Endothelial cell of umbilical vein (primary cell): ENCODE data around the gene WNT7B. TPM values are rescaled to one million over a fixed set of nuclear protein-coding genes. Genes with fewer than 3 reads are reported as not detected.

ENCODE experiments used
- Bru-seq: library from RNA; stranded (reverse); fragments of 400-500 nt; gene quantifications from one replicate; lab custom pipeline; 2021; lab: Mats Ljungman, UMichigan
- BruChase-seq, 2 experiments: library from RNA; stranded (reverse); fragments of 400-500 nt; gene quantifications; one replicate each; lab custom pipeline; 2021; lab: Mats Ljungman, UMichigan
- BruUV-seq: library from RNA; stranded (reverse); fragments of 400-500 nt; replicated peaks from 2 replicates; lab custom pipeline; 2021; lab: Mats Ljungman, UMichigan
- CTCF ChIA-PET: fragments of 300-600, 350-600 bp; sonication (Branson Sonifier 250); formaldehyde crosslinking; loops from one replicate; lab custom pipeline; 2021; ENCODE audit warnings: antibody characterized with exemption, inconsistent platforms; lab: Charles Lee
- POLR2A ChIA-PET: fragments of 300-600, 350-600 bp; sonication (Branson Sonifier 250); formaldehyde crosslinking; loops from one replicate; lab custom pipeline; 2021; ENCODE audit warnings: antibody characterized with exemption, inconsistent platforms; lab: Charles Lee
- DNase-seq: peaks from one replicate; pipeline ENCODE4 v3.0.0-alpha.2; 2011; ENCODE audit warnings: low read depth, low spot score
- FAIRE-seq: peaks from 2 replicates; lab custom pipeline; 2011; peaks lifted over from hg19 to GRCh38; lab: Jason Lieb, UNC
- H2AFZ ChIP-seq: 2 replicates; pipeline ENCODE4 v1.6.0; 2012; ENCODE audit warnings: low read depth, low read length, control low read depth, inconsistent platforms
- H3K27ac ChIP-seq: 2 replicates; pipeline ENCODE4 v1.5.1; 2011; ENCODE audit warnings: low read depth, mild to moderate bottlenecking, control low read depth, low read length, moderate library complexity; ENCODE audit not compliant: insufficient read depth
- H3K27me3 ChIP-seq, 2 experiments: 2 replicates each; pipeline versions ENCODE4 v1.6.0 to v1.6.1; 2011; ENCODE audit warnings: low read length in 2 of 2, mixed read lengths in 1 of 2; ENCODE audit not compliant: control insufficient read depth in 2 of 2, insufficient read depth in 2 of 2
- H3K36me3 ChIP-seq, 2 experiments: 2 replicates in 1 of 2; 3 replicates in 1 of 2; pipeline ENCODE4 v1.5.1; 2011; ENCODE audit warnings: low read length in 2 of 2, mild to moderate bottlenecking in 1 of 2, moderate library complexity in 1 of 2; ENCODE audit not compliant: control insufficient read depth in 2 of 2, insufficient read depth in 2 of 2; ENCODE audit errors: extremely low read depth in 1 of 2
- H3K4me1 ChIP-seq: 3 replicates; pipeline ENCODE4 v1.5.1; 2011; ENCODE audit warnings: mild to moderate bottlenecking, low read length; ENCODE audit not compliant: control insufficient read depth, insufficient read depth; ENCODE audit errors: extremely low read depth
- H3K4me2 ChIP-seq: 2 replicates; pipeline ENCODE4 v1.6.1; 2011; ENCODE audit warnings: low read length, control low read depth, mixed read lengths; ENCODE audit not compliant: insufficient read depth
- H3K4me3 ChIP-seq, 3 experiments: fragments of 200-600 bp in 1 of 3; sonication (generic), shearing (Covaris generic) in 1 of 3; replicated peaks in 1 of 3; 2 replicates each; pipeline ENCODE4 v1.5.1; 2011 to 2016; ENCODE audit warnings: control low read depth in 3 of 3, low read length in 3 of 3, mild to moderate bottlenecking in 2 of 3, inconsistent platforms in 1 of 3, low read depth in 1 of 3, moderate library complexity in 1 of 3; ENCODE audit not compliant: insufficient read depth in 1 of 3
- H3K79me2 ChIP-seq: 2 replicates; pipeline ENCODE4 v1.6.0; 2012; ENCODE audit warnings: low read length, inconsistent platforms; ENCODE audit not compliant: control insufficient read depth, insufficient read depth
- H3K9ac ChIP-seq: replicated peaks from 2 replicates; pipeline ENCODE3; 2011; ENCODE audit warnings: low read length, control low read depth; ENCODE audit not compliant: insufficient read depth; ENCODE audit errors: extremely low read depth
- H3K9me1 ChIP-seq: replicated peaks from 3 replicates; pipeline ENCODE4 v1.6.0; 2011; ENCODE audit warnings: mild to moderate bottlenecking, low read length; ENCODE audit not compliant: control insufficient read depth, insufficient read depth; ENCODE audit errors: extremely low read depth
- H3K9me3 ChIP-seq: replicated peaks from 2 replicates; pipeline ENCODE4 v1.5.1; 2012; ENCODE audit warnings: low read length, inconsistent platforms; ENCODE audit not compliant: control insufficient read depth, insufficient read depth
- H4K20me1 ChIP-seq: replicated peaks from 2 replicates; pipeline ENCODE3; 2011; ENCODE audit warnings: mild to moderate bottlenecking, low read length; ENCODE audit not compliant: control insufficient read depth, insufficient read depth; ENCODE audit errors: extremely low read depth
- FOS ChIP-seq: IDR thresholded peaks from 2 replicates; pipeline ENCODE4 v1.6.1; 2011; ENCODE audit warnings: mild to moderate bottlenecking, low read length, moderate library complexity, borderline replicate concordance; ENCODE audit not compliant: insufficient read depth
- GATA2 ChIP-seq: IDR thresholded peaks from 2 replicates; pipeline ENCODE4 v1.7.0; 2011; ENCODE audit warnings: low read depth, mild to moderate bottlenecking, moderate library complexity, mixed read lengths, low read length; ENCODE audit not compliant: insufficient read length, insufficient read depth
- JUN ChIP-seq: IDR thresholded peaks from 2 replicates; pipeline ENCODE4 v1.6.1; 2011; ENCODE audit warnings: borderline replicate concordance, low read depth; ENCODE audit not compliant: insufficient read length, insufficient read depth
- MAX ChIP-seq: IDR thresholded peaks from 2 replicates; pipeline ENCODE4 v1.6.1; 2011; ENCODE audit not compliant: insufficient read depth, insufficient read length
- MYC ChIP-seq: IDR thresholded peaks from one replicate; pipeline ENCODE4 v1.6.1; 2011; ENCODE audit warnings: mild to moderate bottlenecking, low read depth, low read length
- POLR2AphosphoS5 ChIP-seq: IDR thresholded peaks from 2 replicates; pipeline ENCODE4 v1.6.1; 2012; ENCODE audit warnings: low read depth, mild to moderate bottlenecking, control low read depth, low read length, moderate library complexity; ENCODE audit not compliant: insufficient read depth
- dilution Hi-C: fragments of 300-500 bp; cut with MboI; formaldehyde crosslinking; loops from one replicate; pipeline ENCODE4 v1.15.0; 2019; ENCODE audit warnings: low sequenced_read_pairs; ENCODE audit not compliant: extremely low pct_ligation_motif_present
- intact Hi-C: fragments of 100-400 bp; cut with micrococcal nuclease; formaldehyde crosslinking; loops from one replicate; pipeline ENCODE4 v1.10.0; 2022
- long read RNA-seq: library from polyadenylated mRNA; stranded (forward); transcript quantifications from one replicate; pipeline ENCODE4 v2.0.0, GENCODE V29; 2021
- polyA minus RNA-seq, 3 experiments: library from RNA; depleted of rRNA, polyadenylated mRNA; stranded (reverse); fragments of >200 nt; gene quantifications; 1 replicate in 1 of 3; 2 replicates in 2 of 3; pipeline ENCODE4 v1.2.3, GENCODE V29; 2011
- polyA plus RNA-seq, 4 experiments: library from polyadenylated mRNA; depleted of rRNA in 3 of 4; stranded (reverse) in 3 of 4; unstranded in 1 of 4; fragments of >200 nt; gene quantifications; 2 replicates each; pipeline versions ENCODE4 v1.2.1 to v1.2.3, GENCODE V29; 2011 to 2012; ENCODE audit warnings: missing spikeins in 1 of 4
- total RNA-seq: library from RNA; stranded (reverse); gene quantifications from 2 replicates; pipeline ENCODE4 v1.2.3, GENCODE V29; 2021
- TF ChIP-seq, protein P1 (sequence below), 2 donors: IDR thresholded peaks; 1 replicate in 1 of 2; 2 replicates in 1 of 2; pipeline ENCODE4 v1.5.1; 2011; ENCODE audit warnings: low read length in 2 of 2, mild to moderate bottlenecking in 2 of 2, moderate library complexity in 2 of 2, control low read depth in 1 of 2, inconsistent platforms in 1 of 2, low read depth in 1 of 2; ENCODE audit not compliant: insufficient read depth in 1 of 2; ENCODE audit errors: extremely low read depth in 1 of 2

The WNT7B gene
- not detected in 2 replicates for total RNA-seq
- not detected in 2 replicates for polyA plus RNA-seq
- polyA plus RNA-seq (2011; cell fraction: cytosol; rRNA removed), result not detected in 2 replicates
- not detected in 2 replicates for polyA plus RNA-seq (2011; cell fraction: nucleus; rRNA removed)
- not detected in 2 replicates for polyA plus RNA-seq (2012)
- not detected in 2 replicates for polyA minus RNA-seq
- 5.2 TPM for polyA minus RNA-seq (2011; cell fraction: cytosol; rRNA and poly(A)+ RNA removed)
- polyA minus RNA-seq (2011; cell fraction: nucleus; rRNA and poly(A)+ RNA removed), result not detected in 2 replicates
- percentile 5 among the genes with signal in this experiment for Bru-seq, nascent RNA
- percentile 7 among the genes with signal in this experiment for BruChase-seq, experiment 1, labeled RNA remaining after a 6-hour chase
- BruChase-seq, experiment 2, labeled RNA remaining after a 2-hour chase, result percentile 11 among the genes with signal in this experiment
- long read RNA-seq, partial matches to known transcripts, result 0 of 1 reads
- long read RNA-seq, other reads (novel, unspliced or antisense), result 1 of 1 reads

- no peak for FAIRE-seq
- H3K4me3 ChIP-seq, result no peak within 1 kb of the TSS
- no peak within 1 kb of the TSS for H3K4me2 ChIP-seq
- no peak within 1 kb of the TSS for H2AFZ ChIP-seq
- H3K9me3 ChIP-seq, result no peaks in the 10 kb centered on the region
- no peaks in the 10 kb centered on the region for H3K36me3 ChIP-seq
- dilution Hi-C loops, result no loop called here
- peaks cover 45 to 53% of the 10 kb centered on the region in 2 experiments for H3K27me3 ChIP-seq
- H3K9ac ChIP-seq, result no peak within 1 kb of the TSS
- no peaks in the 10 kb centered on the region for H3K79me2 ChIP-seq
- no peaks in the 10 kb centered on the region for H3K9me1 ChIP-seq
- H4K20me1 ChIP-seq, result no peaks in the 10 kb centered on the region
- H3K27ac ChIP-seq, result no peak within 1 kb of the TSS
- intact Hi-C loops, result no loop called here
- no TSS peak for BruUV-seq
- no peaks in the 10 kb centered on the region for H3K4me1 ChIP-seq
- TF ChIP-seq GATA2, result no peak
- TF ChIP-seq, protein P1, sequence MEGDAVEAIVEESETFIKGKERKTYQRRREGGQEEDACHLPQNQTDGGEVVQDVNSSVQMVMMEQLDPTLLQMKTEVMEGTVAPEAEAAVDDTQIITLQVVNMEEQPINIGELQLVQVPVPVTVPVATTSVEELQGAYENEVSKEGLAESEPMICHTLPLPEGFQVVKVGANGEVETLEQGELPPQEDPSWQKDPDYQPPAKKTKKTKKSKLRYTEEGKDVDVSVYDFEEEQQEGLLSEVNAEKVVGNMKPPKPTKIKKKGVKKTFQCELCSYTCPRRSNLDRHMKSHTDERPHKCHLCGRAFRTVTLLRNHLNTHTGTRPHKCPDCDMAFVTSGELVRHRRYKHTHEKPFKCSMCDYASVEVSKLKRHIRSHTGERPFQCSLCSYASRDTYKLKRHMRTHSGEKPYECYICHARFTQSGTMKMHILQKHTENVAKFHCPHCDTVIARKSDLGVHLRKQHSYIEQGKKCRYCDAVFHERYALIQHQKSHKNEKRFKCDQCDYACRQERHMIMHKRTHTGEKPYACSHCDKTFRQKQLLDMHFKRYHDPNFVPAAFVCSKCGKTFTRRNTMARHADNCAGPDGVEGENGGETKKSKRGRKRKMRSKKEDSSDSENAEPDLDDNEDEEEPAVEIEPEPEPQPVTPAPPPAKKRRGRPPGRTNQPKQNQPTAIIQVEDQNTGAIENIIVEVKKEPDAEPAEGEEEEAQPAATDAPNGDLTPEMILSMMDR (IDR thresholded peaks at IDR 0.05; ENCODE audit: extremely low read depth in 1 of 2, insufficient read depth in 1 of 2, low read depth in 1 of 2, low read length in 2 of 2), result no peak
- TF ChIP-seq FOS, result no peak
- TF ChIP-seq MAX, result no peak
- TF ChIP-seq JUN, result no peak
- no peak for TF ChIP-seq POLR2AphosphoS5
- no peak for TF ChIP-seq MYC
- no peak for DNase-seq
- ChIA-PET CTCF (interaction anchor here (0.6 kb wide), 1 partner anchor 15 kb away, joined by 3 read pairs; no protein-coding TSS in a partner anchor), POLR2A (no interaction called here)
Observed at GRCh38 chr22:45977003-45977411, at the start of gene WNT7B. TSS of gene WNT7B (minus strand) at chr22:45977162. CDS start at chr22:45976754, 408 bp downstream.
